Measurements from ENCODE around the gene RBMS3.
A peak's percentile ranks its signal among the peaks of the same experiment; 100 is the strongest.

RBMS3 gene

DNA sequence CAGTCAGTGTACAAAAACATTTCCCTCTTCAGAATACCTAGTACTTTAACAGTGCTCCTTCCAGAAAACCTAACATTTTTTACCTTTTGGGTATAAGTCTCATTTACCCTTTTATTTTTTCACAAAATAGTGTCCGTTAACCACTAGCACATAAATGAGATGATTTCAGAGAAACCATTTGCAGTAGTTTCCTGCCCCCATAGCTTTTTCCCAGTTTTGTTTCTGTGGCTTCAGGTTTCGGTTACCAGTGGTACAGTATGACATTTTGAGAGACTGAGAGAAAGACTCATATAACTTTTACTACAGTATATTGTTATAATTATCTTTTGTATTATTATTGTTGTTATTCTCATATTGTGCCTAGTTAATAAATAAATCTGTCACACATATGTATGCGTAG lies 6.2 kb upstream of the RBMS3 start:
- no peak overlapping the region for H3K4me3 ChIP-seq (ENCODE audit: low read depth, low read length)
- TF ChIP-seq, protein P1, sequence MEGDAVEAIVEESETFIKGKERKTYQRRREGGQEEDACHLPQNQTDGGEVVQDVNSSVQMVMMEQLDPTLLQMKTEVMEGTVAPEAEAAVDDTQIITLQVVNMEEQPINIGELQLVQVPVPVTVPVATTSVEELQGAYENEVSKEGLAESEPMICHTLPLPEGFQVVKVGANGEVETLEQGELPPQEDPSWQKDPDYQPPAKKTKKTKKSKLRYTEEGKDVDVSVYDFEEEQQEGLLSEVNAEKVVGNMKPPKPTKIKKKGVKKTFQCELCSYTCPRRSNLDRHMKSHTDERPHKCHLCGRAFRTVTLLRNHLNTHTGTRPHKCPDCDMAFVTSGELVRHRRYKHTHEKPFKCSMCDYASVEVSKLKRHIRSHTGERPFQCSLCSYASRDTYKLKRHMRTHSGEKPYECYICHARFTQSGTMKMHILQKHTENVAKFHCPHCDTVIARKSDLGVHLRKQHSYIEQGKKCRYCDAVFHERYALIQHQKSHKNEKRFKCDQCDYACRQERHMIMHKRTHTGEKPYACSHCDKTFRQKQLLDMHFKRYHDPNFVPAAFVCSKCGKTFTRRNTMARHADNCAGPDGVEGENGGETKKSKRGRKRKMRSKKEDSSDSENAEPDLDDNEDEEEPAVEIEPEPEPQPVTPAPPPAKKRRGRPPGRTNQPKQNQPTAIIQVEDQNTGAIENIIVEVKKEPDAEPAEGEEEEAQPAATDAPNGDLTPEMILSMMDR (IDR thresholded peaks at IDR 0.05; ENCODE audit: borderline replicate concordance, insufficient read depth, low read depth, low read length), result no peak

DNA sequence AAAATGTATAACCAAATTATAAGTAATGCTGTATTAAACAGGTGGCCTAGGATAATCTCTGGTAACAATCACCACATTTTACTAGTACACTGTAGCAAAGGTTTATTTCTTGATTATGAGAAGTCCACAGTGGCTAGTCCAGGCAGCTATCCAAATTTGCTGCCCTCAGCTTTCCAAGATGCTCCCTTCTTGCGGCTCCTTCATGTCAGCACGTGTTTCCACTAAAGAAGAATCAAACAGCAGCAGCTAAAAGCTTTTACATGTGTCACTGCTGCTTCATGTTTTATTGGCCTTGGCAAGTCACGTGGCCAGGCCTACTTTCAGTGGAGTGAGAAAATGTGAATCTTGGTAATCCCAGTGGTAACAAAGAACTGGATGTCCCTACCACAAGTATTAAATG lies 5.6 kb upstream of the RBMS3 start:
- TF ChIP-seq, protein P1 (IDR thresholded peaks at IDR 0.05; ENCODE audit: borderline replicate concordance, insufficient read depth, low read depth, low read length), result no peak

DNA sequence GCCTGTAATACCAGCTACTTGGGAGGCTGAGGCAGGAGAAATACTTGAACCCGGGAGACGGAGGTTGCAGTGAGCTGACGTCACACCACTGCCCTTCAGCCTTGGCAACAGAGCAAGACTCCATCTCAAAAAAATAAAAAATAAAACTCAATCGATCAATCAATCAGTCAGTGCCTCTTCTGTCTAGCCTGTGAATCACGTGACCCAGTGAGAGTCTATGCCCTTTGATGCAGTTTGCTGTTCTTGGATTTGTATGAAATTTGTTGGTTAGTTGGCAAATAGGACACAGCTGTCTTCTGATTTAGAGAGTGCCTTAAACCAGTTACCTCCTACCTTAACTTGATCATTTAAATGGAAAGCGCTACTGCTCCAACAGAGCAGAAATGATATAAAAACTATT lies 3.6 kb upstream of the RBMS3 start:
- no peak overlapping the region for H3K4me3 ChIP-seq (ENCODE audit: low read depth, low read length)
- TF ChIP-seq, protein P1 (IDR thresholded peaks at IDR 0.05; ENCODE audit: borderline replicate concordance, insufficient read depth, low read depth, low read length), result no peak

More for the DNA sequence above, 5.6 kb upstream of the RBMS3 start:
- H3K4me3 ChIP-seq (ENCODE audit: low read depth, low read length), result no peak overlapping the region

DNA sequence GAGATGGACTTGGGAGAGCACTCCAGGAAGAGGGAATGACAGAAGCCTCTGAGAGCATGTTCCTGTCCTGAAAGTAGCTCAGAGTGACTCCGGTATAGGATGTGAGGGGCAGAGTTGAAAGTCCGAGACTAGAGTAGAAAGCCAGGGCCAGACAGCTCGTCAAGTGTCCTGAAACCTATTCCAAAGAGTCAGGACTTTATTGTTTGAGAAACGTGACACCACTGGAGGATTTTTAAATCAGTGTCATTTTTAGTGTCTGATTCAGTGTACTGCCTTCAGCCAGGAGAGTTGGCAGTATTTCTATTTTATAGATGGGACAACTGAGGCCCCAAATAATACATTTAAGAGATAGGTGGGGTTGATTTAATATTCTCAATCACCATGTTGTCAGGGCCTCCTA lies 1.6 kb upstream of the RBMS3 start:
- H3K4me3 ChIP-seq (ENCODE audit: low read depth, low read length), result no peak overlapping the region
- TF ChIP-seq, protein P1 (IDR thresholded peaks at IDR 0.05; ENCODE audit: borderline replicate concordance, insufficient read depth, low read depth, low read length), result no peak

DNA sequence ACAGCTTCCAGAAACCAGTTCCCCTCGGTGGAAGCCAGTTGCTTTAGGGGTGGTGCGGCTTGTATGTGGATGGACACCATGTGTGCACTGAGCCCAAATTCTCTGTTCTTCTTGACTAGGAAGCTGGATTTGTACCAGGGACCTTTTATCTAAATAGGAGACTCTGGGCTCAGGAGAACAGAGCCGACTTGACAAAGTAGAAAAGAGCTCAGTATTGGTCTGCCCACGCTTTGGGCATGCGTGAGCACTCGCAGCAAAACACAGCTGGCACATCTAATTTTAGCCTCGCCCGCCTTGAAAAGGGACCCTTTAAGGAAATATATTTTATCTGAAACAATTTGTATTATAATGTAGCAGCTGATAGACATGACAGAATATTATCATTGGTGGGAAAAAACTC lies 1.1 kb upstream of the RBMS3 start:
- TF ChIP-seq, protein P1 (IDR thresholded peaks at IDR 0.05; ENCODE audit: borderline replicate concordance, insufficient read depth, low read depth, low read length), result no peak
- no peak overlapping the region for H3K4me3 ChIP-seq (ENCODE audit: low read depth, low read length)

DNA sequence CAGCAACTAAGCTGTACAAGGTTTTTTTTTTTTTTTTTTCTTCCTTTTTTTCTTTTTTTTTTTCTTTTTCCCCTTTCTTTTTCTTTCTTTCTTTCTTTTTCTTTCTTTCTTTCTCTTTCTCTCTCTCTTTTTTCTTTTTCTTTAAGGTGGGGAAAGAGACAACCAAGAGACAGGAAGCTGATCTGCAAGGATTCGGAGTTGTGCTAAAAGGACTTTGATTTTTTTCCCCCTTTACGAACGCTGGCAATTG lies 148 bp downstream of the RBMS3 start:
- TF ChIP-seq, protein P1 (IDR thresholded peaks at IDR 0.05; ENCODE audit: borderline replicate concordance, insufficient read depth, low read depth, low read length), result no peak
- peak overlapping the region; percentile 35 for H3K4me3 ChIP-seq (ENCODE audit: low read depth, low read length)

DNA sequence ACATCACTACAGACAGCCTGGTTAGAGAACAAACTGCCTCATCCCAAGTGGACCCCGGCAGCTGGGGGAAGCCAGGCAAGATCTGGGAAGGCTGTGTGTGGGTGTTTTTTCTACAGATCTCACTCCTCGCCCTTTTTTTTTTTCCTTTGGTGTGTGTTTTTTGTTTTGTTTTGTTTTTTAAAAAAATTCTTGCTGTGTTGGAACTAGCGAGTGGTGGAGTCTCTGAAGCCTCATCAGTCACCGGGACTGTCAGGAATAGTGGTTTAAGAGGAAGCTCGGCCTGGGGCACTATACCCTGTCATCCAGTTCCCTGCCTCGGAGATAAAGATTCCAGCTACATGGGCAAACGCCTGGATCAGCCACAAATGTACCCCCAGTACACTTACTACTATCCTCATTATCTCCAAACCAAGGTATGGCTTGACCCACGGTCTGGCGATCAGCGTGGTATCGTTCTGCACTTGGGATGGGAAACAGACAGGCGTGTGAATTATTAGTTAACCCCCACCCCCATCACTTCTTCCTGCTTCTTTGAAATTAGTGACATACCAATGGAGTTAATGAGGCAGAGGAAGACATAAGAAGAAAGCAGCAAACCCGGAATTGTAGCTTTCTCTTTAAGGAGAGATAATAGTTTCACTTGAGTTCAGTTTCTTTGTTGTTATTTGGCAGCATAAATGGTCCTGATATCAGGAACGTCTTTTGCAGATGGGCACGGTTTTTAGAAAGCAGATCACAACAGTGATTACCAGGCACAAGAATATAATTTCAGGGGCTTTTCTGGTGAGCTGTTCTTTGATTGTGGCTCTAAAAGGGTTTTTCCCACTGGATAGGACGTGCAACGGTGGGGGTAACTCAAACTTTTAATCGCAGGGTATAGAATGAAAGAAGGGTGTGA lies 722 bp downstream of the RBMS3 start:
- TF ChIP-seq, protein P1 (IDR thresholded peaks at IDR 0.05; ENCODE audit: borderline replicate concordance, insufficient read depth, low read depth, low read length), result no peak
- H3K4me3 ChIP-seq (ENCODE audit: low read depth, low read length), result peak overlapping the region; percentile 35

All from GM12875 (cell line).